GM21423 (cell line): ENCODE data around the gene KLB.
"Not testable (repeated sequence)": the region's sequence is repeated elsewhere in the genome, so short reads cannot be mapped to it uniquely, and the experiment has no call there.

ENCODE experiments used
- ATAC-seq: cut with Tn5 transposase; IDR thresholded peaks from one replicate; pipeline ENCODE4 v1.9.1; 2021; ENCODE audit warnings: mild to moderate bottlenecking, moderate library complexity; ENCODE audit not compliant: unreplicated experiment

Gene KLB

GRCh38 chr4:39406763-39407583, at the start of gene KLB:
TSS of gene KLB (plus strand) at chr4:39406930. CDS start at chr4:39406950, 20 bp downstream.
- no peak for ATAC-seq

GRCh38 chr4:39357002-39357401, 49.7 kb upstream of the KLB start:
- peak; percentile 27 for ATAC-seq

- ATAC-seq, result peak; percentile 63
Observed at GRCh38 chr4:39360611-39361010, 46.1 kb upstream of the KLB start.

- ATAC-seq, result no peak
Observed at GRCh38 chr4:39362827-39363226, 43.9 kb upstream of the KLB start.

GRCh38 chr4:39363773-39364393, 42.8 kb upstream of the KLB start:
- no peak for ATAC-seq

- no peak for ATAC-seq
Observed at GRCh38 chr4:39365360-39365759, 41.4 kb upstream of the KLB start.

- ATAC-seq, result peak; percentile 85
Observed at GRCh38 chr4:39365830-39366771, 40.6 kb upstream of the KLB start, which contains the start of gene RFC1. TSS of gene RFC1 (minus strand) at chr4:39366362. CDS start at chr4:39366241, 121 bp downstream.

- ATAC-seq, result no peak
Observed at GRCh38 chr4:39367166-39367565, 39.6 kb upstream of the KLB start.

GRCh38 chr4:39369301-39369700, 37.4 kb upstream of the KLB start:
- ATAC-seq, result no peak

GRCh38 chr4:39371209-39371608, 35.5 kb upstream of the KLB start:
- ATAC-seq, result not testable (repeated sequence)

- no peak for ATAC-seq
Observed at GRCh38 chr4:39375478-39375877, 31.3 kb upstream of the KLB start.

GRCh38 chr4:39383690-39384089, 23.0 kb upstream of the KLB start:
- ATAC-seq, result no peak

- no peak for ATAC-seq
Observed at GRCh38 chr4:39384563-39384962, 22.2 kb upstream of the KLB start.

- no peak for ATAC-seq
Observed at GRCh38 chr4:39390603-39391002, 16.1 kb upstream of the KLB start.

- ATAC-seq, result no peak
Observed at GRCh38 chr4:39394706-39395105, 12.0 kb upstream of the KLB start.

GRCh38 chr4:39401640-39402039, 5.1 kb upstream of the KLB start:
- ATAC-seq, result not testable (repeated sequence)

- no peak for ATAC-seq
Observed at GRCh38 chr4:39407584-39407885, 805 bp downstream of the KLB start.

GRCh38 chr4:39410415-39410814, 3.7 kb downstream of the KLB start:
- ATAC-seq, result no peak

GRCh38 chr4:39411561-39411960, 4.8 kb downstream of the KLB start:
- not testable (repeated sequence) for ATAC-seq

- ATAC-seq, result no peak
Observed at GRCh38 chr4:39415678-39416283, 9.1 kb downstream of the KLB start.

- no peak for ATAC-seq
Observed at GRCh38 chr4:39422247-39422646, 15.5 kb downstream of the KLB start.
